Duodenal mucosa (tissue), 2 donors: ENCODE data around the gene RNF130.

Experiments
- H3K27ac ChIP-seq: one replicate; pipeline ENCODE4 v1.7.0; 2013; ENCODE audit warnings: low read depth, low read length
- H3K27me3 ChIP-seq, 2 donors: one replicate each; pipeline ENCODE4 v1.7.0; 2013; ENCODE audit warnings: low read length in 2 of 2, control low read depth in 1 of 2; ENCODE audit not compliant: insufficient read depth in 2 of 2, control insufficient read depth in 1 of 2
- H3K36me3 ChIP-seq, 2 donors: one replicate each; pipeline ENCODE4 v1.7.0; 2013; ENCODE audit warnings: low read length in 2 of 2, control low read depth in 1 of 2; ENCODE audit not compliant: insufficient read depth in 2 of 2, control insufficient read depth in 1 of 2
- H3K4me1 ChIP-seq, 2 donors: one replicate each; pipeline ENCODE4 v1.7.0; 2013; ENCODE audit warnings: low read length in 2 of 2, control low read depth in 1 of 2; ENCODE audit not compliant: insufficient read depth in 2 of 2, control insufficient read depth in 1 of 2
- H3K4me3 ChIP-seq, 2 donors: one replicate each; pipeline ENCODE4 v1.7.0; 2013; ENCODE audit warnings: low read length in 2 of 2, low read depth in 1 of 2
- H3K9ac ChIP-seq, 2 donors: one replicate each; pipeline ENCODE4 v1.7.0; 2013; ENCODE audit warnings: low read length in 2 of 2, low read depth in 1 of 2
- H3K9me3 ChIP-seq, 2 donors: one replicate each; pipeline ENCODE4 v1.7.0; 2013; ENCODE audit warnings: low read length in 2 of 2, control low read depth in 1 of 2; ENCODE audit not compliant: control insufficient read depth in 1 of 2

Gene RNF130

DNA sequence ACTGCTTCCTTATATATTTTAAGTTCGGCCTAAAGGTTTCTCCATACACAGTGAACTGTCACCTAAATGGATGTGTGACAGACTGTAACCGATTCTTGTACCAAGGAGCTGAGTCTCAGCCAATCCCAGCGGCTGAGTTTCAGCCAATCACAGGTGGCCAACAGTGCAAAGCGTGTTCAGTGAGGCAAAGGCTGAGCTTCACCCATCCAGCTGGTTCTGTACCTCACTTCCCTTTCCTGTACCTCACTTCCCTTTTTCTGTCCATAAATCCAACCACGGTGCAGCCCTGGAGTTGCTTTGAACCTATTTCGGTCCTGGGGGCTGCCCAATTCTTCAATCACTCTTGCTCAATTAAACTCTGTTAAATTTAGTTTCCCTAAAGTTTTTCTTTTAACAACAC, 148.1 kb downstream of the RNF130 start:
- H3K27ac ChIP-seq = no peak overlapping the region

DNA sequence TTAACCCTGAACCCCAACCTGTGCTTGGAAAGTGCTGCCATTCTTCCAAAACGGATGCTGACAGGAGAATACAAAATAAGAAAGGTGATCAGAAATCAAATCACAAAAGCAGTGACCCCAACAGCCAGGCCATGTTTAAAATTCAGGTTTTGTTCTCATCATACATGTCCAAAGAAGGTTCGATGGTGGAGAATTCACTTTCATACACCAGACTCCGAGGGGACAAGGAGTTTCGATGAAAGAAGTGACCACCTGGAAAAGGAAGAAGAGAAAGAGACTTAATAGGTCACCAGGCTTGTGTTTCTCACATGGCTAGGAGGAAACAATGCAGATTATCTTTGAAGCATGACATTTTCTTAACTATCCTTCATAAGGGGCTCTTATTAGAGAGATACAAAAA, 151.4 kb downstream of the RNF130 start:
- no peak overlapping the region for H3K27ac ChIP-seq
- H3K4me3 ChIP-seq = no peak overlapping the region
- no peaks in the 10 kb centered on the region for H3K9me3 ChIP-seq
- H3K9ac ChIP-seq = no peak overlapping the region
- no peaks in the 10 kb centered on the region for H3K27me3 ChIP-seq
- H3K4me1 ChIP-seq = no peaks in the 10 kb centered on the region
- no peaks in the 10 kb centered on the region for H3K36me3 ChIP-seq

More for the DNA sequence above, 148.1 kb downstream of the RNF130 start:
- Histone ChIP-seq H3K9me3 (no peaks in the 10 kb centered on the region), H3K4me1 (no peaks in the 10 kb centered on the region), H3K27me3 (no peaks in the 10 kb centered on the region), H3K9ac (no peak overlapping the region), H3K4me3 (no peak overlapping the region), H3K36me3 (no peaks in the 10 kb centered on the region)

GRCh38 chr5:179919487-179920060, 152.0 kb downstream of the RNF130 start:
- H3K9ac ChIP-seq = no peak overlapping the region
- H3K4me3 ChIP-seq = no peak overlapping the region
- H3K27me3 ChIP-seq = no peaks in the 10 kb centered on the region
- no peak overlapping the region for H3K27ac ChIP-seq
- H3K4me1 ChIP-seq = no peaks in the 10 kb centered on the region
- H3K36me3 ChIP-seq = no peaks in the 10 kb centered on the region
- no peaks in the 10 kb centered on the region for H3K9me3 ChIP-seq

DNA sequence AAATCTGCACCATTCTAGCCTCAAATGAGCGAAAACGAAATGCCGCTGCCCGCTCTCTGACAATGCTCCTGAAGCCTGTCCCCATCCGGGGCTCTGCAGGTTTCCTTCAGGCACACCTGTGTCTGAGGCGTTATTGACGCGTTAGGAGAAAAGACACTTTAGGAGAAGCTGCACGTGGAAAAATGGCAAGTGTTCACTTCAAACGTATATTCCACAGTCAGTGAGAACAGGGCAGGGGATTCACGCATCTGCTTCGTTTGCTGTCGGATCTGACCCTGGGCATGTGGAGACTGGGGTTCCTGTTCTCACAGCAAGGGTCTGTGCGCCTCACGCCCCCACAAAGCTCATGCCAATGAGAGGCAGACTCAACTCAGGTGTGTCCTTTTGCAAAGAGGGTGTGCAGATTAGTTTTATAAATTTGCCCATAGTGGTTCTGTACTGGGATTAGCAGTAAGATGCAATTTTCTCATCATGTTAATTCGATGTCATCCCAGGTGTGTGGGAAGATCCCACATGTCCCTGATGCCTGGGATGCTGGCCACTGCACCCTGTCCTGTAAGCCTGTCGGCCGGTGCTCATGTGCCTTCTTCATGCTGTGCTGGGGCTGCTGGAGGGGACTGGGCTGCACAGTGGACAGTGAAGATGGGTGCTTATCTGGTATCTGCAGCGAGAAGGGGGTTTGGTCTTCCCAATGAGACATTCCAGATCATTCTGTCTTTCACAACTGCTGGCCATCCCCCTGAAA, 152.6 kb downstream of the RNF130 start:
- H3K4me3 ChIP-seq = no peak overlapping the region
- no peaks in the 10 kb centered on the region for H3K36me3 ChIP-seq
- H3K4me1 ChIP-seq = peaks cover 0 to 6% of the 10 kb centered on the region in 2 donors
- no peaks in the 10 kb centered on the region for H3K9me3 ChIP-seq
- no peak overlapping the region for H3K9ac ChIP-seq
- H3K27me3 ChIP-seq = no peaks in the 10 kb centered on the region
- no peak overlapping the region for H3K27ac ChIP-seq

DNA sequence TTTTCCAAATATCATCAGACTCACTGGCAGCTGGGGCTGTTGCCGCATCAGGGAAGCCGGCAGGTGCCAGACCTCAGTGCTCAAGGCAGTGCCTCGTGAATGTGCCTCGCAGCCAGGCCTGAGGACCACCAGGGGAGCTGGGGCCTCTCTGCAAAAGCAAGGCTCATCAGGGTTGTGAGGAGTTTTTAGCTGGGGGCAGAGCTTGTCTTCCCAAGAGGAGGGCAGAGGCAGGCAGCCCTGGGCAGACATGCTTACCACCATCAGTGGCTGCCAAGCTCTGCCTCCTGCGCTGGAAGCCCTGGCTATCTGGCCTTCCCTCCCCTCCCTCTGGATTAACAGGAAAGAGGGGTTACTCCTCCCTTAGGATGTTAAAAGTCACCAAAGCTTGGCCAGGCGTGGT, 155.0 kb downstream of the RNF130 start:
- Histone ChIP-seq H3K36me3 (no peaks in the 10 kb centered on the region), H3K9ac (no peak overlapping the region), H3K9me3 (no peaks in the 10 kb centered on the region), H3K27me3 (no peaks in the 10 kb centered on the region), H3K4me1 (peaks cover 0 to 10% of the 10 kb centered on the region in 2 donors), H3K27ac (no peak overlapping the region), H3K4me3 (no peak overlapping the region)

DNA sequence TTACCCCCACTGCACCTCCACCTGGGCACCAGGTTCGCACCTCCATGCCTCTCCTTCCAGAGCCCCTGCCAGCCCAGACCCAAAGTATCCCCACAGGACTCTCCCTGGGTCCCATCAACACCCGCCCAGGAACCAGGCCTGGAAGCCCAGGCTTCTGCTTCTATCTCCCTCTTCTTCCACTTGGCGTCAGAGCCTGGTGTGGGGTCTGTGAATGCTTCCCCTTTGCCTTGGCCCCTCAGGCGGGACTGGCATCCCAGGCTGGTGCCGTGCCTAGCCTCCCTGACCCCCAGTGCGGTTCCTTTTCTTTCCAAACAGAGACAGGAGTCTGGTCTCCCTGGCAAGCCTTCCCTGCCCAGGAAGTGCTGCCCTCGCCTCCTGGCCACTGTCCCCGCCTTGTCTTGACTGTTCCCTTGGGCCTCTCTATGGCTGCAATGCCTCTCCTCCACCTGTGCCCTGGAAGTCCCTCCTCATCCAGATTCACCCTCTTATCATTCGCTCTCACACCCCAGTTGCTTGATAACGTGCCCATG, 156.1 kb downstream of the RNF130 start:
- Histone ChIP-seq H3K27me3 (no peaks in the 10 kb centered on the region), H3K4me3 (no peak overlapping the region), H3K4me1 (peaks cover 0 to 10% of the 10 kb centered on the region in 2 donors), H3K36me3 (no peaks in the 10 kb centered on the region), H3K27ac (no peak overlapping the region), H3K9ac (no peak overlapping the region), H3K9me3 (no peaks in the 10 kb centered on the region)

DNA sequence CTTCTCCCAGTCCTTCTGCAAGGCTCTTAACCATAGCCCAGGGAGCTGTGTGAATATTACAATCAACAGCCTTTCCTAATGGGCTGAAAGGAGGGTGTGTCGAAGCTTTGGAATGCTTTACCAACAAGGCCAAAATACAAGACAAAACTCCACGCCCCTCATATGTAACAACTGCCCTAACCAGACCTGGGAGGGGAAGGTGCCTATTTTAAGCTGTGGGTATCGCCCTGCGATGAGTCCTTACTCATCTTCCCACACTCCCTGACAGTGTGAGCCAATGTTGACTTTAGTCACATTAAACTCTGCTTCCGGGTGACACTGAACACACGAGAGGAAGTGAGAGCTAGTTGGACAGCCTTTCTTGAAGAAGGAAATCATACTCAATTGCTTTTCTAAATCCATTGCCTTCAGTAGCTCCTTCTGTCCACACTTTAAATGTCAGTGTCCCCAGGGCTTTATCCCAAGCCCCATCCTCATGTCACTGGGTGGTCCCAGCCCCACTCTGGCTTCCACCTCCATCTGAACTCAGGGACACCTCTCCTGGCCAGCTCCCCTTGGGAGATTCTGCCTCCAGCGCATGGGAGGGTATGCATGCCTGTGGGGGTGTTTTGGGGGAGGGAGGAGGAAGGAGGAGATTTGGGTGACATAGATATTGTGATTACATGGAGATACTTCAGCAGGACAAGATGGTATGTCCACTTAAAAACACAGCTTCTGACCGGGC, 157.4 kb downstream of the RNF130 start:
- Histone ChIP-seq H3K9ac (no peak overlapping the region), H3K9me3 (no peaks in the 10 kb centered on the region), H3K4me3 (no peak overlapping the region), H3K36me3 (no peaks in the 10 kb centered on the region), H3K4me1 (peaks cover 0 to 10% of the 10 kb centered on the region in 2 donors), H3K27me3 (no peaks in the 10 kb centered on the region), H3K27ac (no peak overlapping the region)

DNA sequence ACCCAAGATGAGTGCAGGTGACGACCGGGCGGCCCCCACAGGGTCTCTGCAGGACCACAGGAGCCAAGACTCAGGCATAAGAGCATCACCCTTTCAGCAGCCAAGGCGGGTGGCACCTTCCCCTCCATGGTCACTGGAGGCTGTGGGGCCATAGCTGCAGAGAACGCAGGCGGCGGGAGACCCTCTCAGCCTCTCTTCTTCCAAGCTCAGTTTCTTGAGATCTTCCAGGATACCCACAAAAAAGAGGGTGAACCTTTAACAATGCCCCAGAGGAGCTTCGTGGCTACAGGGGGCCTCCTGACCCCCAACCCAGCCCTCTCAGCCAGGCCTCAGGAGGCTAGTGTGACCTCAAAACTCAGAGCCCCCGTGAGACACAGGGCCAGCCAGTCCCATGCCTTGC, 158.1 kb downstream of the RNF130 start:
- no peak overlapping the region for H3K27ac ChIP-seq
- H3K4me3 ChIP-seq = no peak overlapping the region
- no peaks in the 10 kb centered on the region for H3K36me3 ChIP-seq
- H3K9me3 ChIP-seq = no peaks in the 10 kb centered on the region
- no peaks in the 10 kb centered on the region for H3K27me3 ChIP-seq
- no peak overlapping the region for H3K9ac ChIP-seq
- peaks cover 1 to 10% of the 10 kb centered on the region in 2 donors for H3K4me1 ChIP-seq

- H3K4me3 ChIP-seq = no peak overlapping the region
- no peak overlapping the region for H3K27ac ChIP-seq
- H3K27me3 ChIP-seq = no peaks in the 10 kb centered on the region
- H3K4me1 ChIP-seq = peaks cover 6 to 10% of the 10 kb centered on the region in 2 donors
- H3K9me3 ChIP-seq = no peaks in the 10 kb centered on the region
- H3K36me3 ChIP-seq = no peaks in the 10 kb centered on the region
- H3K9ac ChIP-seq = no peak overlapping the region
These were observed 158.6 kb downstream of the RNF130 start for GRCh38 chr5:179912951-179913350.

DNA sequence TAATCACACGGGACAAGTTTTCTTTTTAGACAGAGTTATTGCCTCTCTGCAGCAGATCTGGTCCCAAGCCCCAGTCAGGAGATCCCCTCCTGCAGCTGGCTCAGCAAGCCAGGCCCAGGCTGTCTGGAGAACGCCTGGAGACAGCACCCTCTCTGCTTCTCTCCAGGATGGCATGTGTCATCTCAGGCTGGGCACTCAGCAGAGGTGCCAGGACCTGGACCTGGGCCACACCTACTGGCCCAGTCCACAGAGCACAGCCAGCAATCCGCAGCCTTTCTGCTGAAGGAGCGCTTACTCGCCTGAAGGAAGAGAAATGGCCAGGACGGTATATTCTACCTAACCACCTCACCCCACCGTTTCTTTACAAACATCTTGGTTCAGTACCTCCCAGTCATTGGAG, 159.2 kb downstream of the RNF130 start:
- Histone ChIP-seq H3K4me3 (no peak overlapping the region), H3K36me3 (no peaks in the 10 kb centered on the region), H3K27me3 (no peaks in the 10 kb centered on the region), H3K9ac (no peak overlapping the region), H3K27ac (no peak overlapping the region), H3K4me1 (peaks cover 7 to 10% of the 10 kb centered on the region in 2 donors), H3K9me3 (no peaks in the 10 kb centered on the region)
